BE2C (cell line): Measurements from ENCODE around the gene COX14.

Experiments
- DNase-seq: peaks from one replicate; pipeline ENCODE4 v3.0.0-alpha.2; 2020
- H3K27me3 ChIP-seq: fragments of 250-450 bp; sonication (Bioruptor Pico); 2 replicates; pipeline ENCODE4 v1.5.1; 2020; ENCODE audit warnings: mild to moderate bottlenecking
- H3K36me3 ChIP-seq: fragments of 250-450 bp; sonication (Bioruptor Pico); 2 replicates; pipeline ENCODE4 v1.5.1; 2020; ENCODE audit warnings: mild to moderate bottlenecking
- H3K4me1 ChIP-seq: fragments of 250-450 bp; sonication (Bioruptor Pico); 2 replicates; pipeline ENCODE4 v1.5.1; 2020
- H3K4me3 ChIP-seq: 2 replicates; pipeline ENCODE4 v1.5.1; 2011; ENCODE audit warnings: low read depth, low read length
- H3K9me3 ChIP-seq: fragments of 250-450 bp; sonication (Bioruptor Pico); 2 replicates; pipeline ENCODE4 v1.5.1; 2020
- TF ChIP-seq, protein P1 (sequence below): IDR thresholded peaks from 2 replicates; pipeline ENCODE4 v1.5.1; 2012; ENCODE audit warnings: mild to moderate bottlenecking, low read depth, low read length

The COX14 gene

DNA sequence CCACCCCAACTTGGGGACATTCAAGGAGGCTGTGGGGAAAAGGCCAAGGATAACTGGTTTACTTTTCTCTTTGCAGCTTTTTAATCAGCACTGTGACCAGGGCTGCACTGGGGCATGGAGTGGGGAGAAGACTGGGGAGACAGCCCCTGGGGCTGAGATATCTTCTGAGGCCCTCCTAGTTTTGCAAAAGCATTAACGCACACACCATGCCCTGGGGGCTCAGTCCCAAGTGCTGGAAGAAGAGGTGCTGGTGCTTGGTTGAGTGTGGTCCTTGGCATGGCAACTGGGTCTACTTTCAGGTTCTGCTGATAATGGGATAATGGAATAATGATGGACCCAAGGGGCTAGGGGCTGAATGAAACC is 36.2 kb upstream of the COX14 start:
- peaks cover 15% of the 10 kb centered on the region for H3K36me3 ChIP-seq
- TF ChIP-seq, protein P1, sequence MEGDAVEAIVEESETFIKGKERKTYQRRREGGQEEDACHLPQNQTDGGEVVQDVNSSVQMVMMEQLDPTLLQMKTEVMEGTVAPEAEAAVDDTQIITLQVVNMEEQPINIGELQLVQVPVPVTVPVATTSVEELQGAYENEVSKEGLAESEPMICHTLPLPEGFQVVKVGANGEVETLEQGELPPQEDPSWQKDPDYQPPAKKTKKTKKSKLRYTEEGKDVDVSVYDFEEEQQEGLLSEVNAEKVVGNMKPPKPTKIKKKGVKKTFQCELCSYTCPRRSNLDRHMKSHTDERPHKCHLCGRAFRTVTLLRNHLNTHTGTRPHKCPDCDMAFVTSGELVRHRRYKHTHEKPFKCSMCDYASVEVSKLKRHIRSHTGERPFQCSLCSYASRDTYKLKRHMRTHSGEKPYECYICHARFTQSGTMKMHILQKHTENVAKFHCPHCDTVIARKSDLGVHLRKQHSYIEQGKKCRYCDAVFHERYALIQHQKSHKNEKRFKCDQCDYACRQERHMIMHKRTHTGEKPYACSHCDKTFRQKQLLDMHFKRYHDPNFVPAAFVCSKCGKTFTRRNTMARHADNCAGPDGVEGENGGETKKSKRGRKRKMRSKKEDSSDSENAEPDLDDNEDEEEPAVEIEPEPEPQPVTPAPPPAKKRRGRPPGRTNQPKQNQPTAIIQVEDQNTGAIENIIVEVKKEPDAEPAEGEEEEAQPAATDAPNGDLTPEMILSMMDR, result no peak
- H3K4me3 ChIP-seq, result no peak overlapping the region
- no peaks in the 10 kb centered on the region for H3K9me3 ChIP-seq
- H3K27me3 ChIP-seq, result no peaks in the 10 kb centered on the region
- DNase-seq, result no peak
- H3K4me1 ChIP-seq, result no peaks in the 10 kb centered on the region; the same call in 1 of the 2 replicates

DNA sequence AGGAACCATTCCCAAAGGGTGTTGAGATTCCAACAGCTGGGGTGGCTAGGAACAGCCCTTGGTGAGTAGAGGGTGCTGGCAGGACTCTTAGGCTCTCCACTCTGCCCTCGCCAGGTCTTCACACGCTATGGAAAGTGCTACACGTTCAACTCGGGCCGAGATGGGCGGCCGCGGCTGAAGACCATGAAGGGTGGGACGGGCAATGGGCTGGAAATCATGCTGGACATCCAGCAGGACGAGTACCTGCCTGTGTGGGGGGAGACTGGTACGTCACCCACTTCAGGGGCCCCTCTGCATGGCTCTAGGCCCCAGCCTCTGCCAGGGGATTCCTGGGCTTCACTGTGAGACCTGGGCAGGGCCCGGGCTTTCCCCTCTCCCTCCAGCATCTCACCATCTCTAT is 34.9 kb upstream of the COX14 start:
- H3K4me1 ChIP-seq, result no peaks in the 10 kb centered on the region
- peaks cover 14% of the 10 kb centered on the region for H3K36me3 ChIP-seq

DNA sequence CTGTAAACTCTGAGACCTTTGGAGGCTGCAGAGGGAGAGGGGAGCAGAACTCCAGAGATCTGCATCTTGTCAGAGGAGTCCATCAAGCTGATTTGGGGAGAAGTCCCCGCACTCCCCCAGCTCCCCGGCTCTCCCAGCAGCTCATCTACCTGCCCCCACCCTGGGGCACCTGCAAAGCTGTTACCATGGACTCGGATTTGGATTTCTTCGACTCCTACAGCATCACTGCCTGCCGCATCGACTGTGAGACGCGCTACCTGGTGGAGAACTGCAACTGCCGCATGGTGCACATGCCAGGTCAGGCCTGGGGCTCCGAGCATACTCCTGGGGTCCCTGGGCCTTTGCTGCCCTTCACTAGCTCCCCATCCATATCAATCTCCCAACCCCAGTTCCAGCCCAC is 33.8 kb upstream of the COX14 start:
- H3K4me1 ChIP-seq, result no peaks in the 10 kb centered on the region
- H3K36me3 ChIP-seq, result peaks cover 12% of the 10 kb centered on the region
- H3K4me3 ChIP-seq, result no peak overlapping the region

More for the DNA sequence above, 34.9 kb upstream of the COX14 start:
- no peak for DNase-seq
- no peak overlapping the region for H3K4me3 ChIP-seq
- TF ChIP-seq, protein P1, result no peak
- H3K9me3 ChIP-seq, result no peaks in the 10 kb centered on the region
- no peaks in the 10 kb centered on the region for H3K27me3 ChIP-seq

DNA sequence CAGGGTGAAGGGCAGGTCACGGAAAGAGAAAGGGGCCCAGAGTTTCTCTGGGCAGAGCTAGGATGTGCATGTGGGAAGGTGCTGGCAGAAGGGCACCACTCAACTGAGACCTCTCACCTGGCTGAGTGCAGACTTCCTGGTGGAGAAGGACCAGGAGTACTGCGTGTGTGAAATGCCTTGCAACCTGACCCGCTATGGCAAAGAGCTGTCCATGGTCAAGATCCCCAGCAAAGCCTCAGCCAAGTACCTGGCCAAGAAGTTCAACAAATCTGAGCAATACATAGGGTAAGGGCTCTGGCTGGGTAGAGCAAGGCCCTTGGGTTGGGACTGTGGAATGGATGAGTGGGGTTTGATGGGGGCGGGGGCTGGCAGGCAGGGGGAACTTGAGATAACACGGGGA is 32.3 kb upstream of the COX14 start:
- Histone ChIP-seq H3K9me3 (no peaks in the 10 kb centered on the region), H3K4me3 (no peak overlapping the region), H3K36me3 (peaks cover 12% of the 10 kb centered on the region), H3K4me1 (no peaks in the 10 kb centered on the region), H3K27me3 (no peaks in the 10 kb centered on the region)
- DNase-seq, result no peak
- TF ChIP-seq, protein P1, result no peak

More for the DNA sequence above, 33.8 kb upstream of the COX14 start:
- TF ChIP-seq, protein P1, result no peak
- no peaks in the 10 kb centered on the region for H3K27me3 ChIP-seq
- no peaks in the 10 kb centered on the region for H3K9me3 ChIP-seq
- DNase-seq, result no peak

DNA sequence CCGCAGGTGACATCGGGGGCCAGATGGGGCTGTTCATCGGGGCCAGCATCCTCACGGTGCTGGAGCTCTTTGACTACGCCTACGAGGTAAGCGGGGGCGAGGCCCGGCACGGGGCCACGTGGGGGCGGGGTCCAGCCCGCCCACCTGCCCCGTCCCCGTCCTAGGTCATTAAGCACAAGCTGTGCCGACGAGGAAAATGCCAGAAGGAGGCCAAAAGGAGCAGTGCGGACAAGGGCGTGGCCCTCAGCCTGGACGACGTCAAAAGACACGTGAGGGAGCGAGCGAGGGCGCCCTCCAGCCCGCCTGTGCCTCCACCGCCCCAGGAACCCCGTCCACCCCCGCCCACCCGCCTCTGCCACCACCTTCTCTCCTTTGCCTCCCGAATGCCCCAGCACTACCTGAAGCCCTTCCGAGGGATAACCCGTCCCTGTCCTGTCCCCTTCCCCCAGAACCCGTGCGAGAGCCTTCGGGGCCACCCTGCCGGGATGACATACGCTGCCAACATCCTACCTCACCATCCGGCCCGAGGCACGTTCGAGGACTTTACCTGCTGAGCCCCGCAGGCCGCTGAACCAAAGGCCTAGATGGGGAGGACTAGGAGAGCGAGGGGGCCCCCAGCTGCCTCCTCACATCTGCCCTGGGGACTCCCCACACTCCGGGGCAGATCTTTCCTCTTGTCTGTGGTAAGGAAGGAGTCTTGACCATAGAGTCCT is 30.8 kb upstream of the COX14 start:
- Histone ChIP-seq H3K4me3 (no peak overlapping the region), H3K36me3 (peaks cover 12% of the 10 kb centered on the region), H3K4me1 (no peaks in the 10 kb centered on the region), H3K9me3 (no peaks in the 10 kb centered on the region), H3K27me3 (no peaks in the 10 kb centered on the region)
- no peak for DNase-seq
- TF ChIP-seq, protein P1, result no peak

DNA sequence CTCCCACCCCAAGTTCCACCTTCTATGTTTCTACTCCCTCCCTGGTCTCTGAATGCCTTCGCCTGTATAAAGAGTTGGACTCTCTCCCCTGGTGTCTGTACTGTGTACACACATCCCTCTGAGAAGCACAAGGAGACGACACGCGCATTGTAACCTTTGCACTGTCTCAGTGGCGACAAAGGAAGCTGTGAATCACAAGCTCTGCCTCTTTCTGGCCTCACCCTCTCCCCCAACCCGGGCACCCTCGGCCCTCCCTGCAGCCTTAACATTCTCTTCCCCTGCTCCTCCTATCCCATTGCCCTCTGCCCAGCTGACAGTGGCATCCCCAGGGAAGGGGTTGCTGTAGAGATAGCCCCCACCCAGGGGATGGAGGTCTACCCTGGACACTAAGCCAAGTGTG is 29.4 kb upstream of the COX14 start:
- H3K4me3 ChIP-seq, result no peak overlapping the region
- H3K4me1 ChIP-seq, result no peaks in the 10 kb centered on the region
- no peak for DNase-seq
- H3K9me3 ChIP-seq, result no peaks in the 10 kb centered on the region
- peaks cover 26% of the 10 kb centered on the region for H3K36me3 ChIP-seq
- no peaks in the 10 kb centered on the region for H3K27me3 ChIP-seq
- TF ChIP-seq, protein P1, result no peak
